Type B pancreatic cell (in vitro differentiated cells): ENCODE data around the gene HSPA9. TPM values are rescaled to one million over a fixed set of nuclear protein-coding genes. Genes with fewer than 3 reads are reported as not detected.
A peak's percentile ranks its signal among the peaks of the same experiment; 100 is the strongest.

ENCODE experiments used
- DNase-seq: peaks from one replicate; pipeline ENCODE4 v3.0.0; 2021; ENCODE audit warnings: mixed read lengths; ENCODE audit not compliant: unreplicated experiment; ENCODE audit errors: extremely low spot score
- H3K27ac Mint-ChIP-seq: 2 replicates; pipeline ENCODE4 v1.8.0; 2021; ENCODE audit warnings: mild to moderate bottlenecking, mixed read lengths
- H3K27me3 Mint-ChIP-seq: 2 replicates; pipeline ENCODE4 v1.8.0; 2021; ENCODE audit warnings: mixed read lengths
- H3K36me3 Mint-ChIP-seq: 2 replicates; pipeline ENCODE4 v1.8.0; 2021; ENCODE audit warnings: mixed read lengths
- H3K4me1 Mint-ChIP-seq: one replicate; pipeline ENCODE4 v1.8.0; 2021; ENCODE audit warnings: mixed read lengths; ENCODE audit not compliant: unreplicated experiment
- H3K4me3 Mint-ChIP-seq: 2 replicates; pipeline ENCODE4 v1.8.0; 2021; ENCODE audit warnings: mild to moderate bottlenecking, mixed read lengths
- H3K9me3 Mint-ChIP-seq: 2 replicates; pipeline ENCODE4 v1.8.0; 2021; ENCODE audit warnings: mixed read lengths
- total RNA-seq: library from RNA; stranded (reverse); gene quantifications from 2 replicates; pipeline ENCODE4 v1.2.1, GENCODE V29; 2021; ENCODE audit warnings: low replicate concordance
- TF ChIP-seq, protein P1 (sequence below): fragments of 200-600 bp; sonication (generic); conservative IDR thresholded peaks from 2 replicates; pipeline ENCODE4 v1.5.0; 2021; ENCODE audit warnings: antibody characterized with exemption, mild to moderate bottlenecking

Gene HSPA9
- total RNA-seq, 1 donor from 2014 or later: 238 TPM

DNA sequence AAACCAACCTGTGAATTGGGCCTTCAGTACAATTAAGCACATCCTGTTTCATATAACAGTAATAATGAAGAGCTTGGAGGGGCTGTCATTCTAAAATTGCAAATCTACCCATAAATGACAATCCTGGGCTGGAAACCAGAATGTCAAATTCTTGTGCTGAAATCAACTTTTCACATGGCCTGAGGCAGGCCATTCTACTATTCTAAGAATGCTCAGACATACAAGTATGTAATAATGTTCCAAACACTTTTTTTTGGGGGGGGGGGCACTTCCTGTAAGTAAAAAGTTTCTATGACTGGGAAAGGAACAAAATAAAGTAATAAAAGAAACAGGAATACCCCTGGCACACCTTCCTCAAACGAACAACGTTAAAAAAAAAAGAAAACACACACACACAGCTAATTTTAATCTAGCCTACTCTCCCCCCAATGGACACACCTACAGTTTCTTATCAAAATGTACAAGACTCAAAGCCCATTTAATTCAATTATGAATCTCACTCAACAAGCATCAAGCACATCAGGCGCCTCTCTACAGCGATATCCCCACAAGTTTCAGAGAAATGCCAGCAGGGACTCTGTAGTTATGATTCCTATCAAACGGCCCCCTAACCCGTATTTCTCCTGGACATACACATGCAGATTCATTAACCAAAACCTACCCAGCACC, 33.6 kb downstream of the HSPA9 start:
- Mint-ChIP-seq H3K4me1 (peaks cover 42% of the 10 kb centered on the region), H3K36me3 (peaks cover 3% of the 10 kb centered on the region), H3K4me3 (peak overlapping the region; percentile 100), H3K27me3 (no peaks in the 10 kb centered on the region), H3K9me3 (no peaks in the 10 kb centered on the region), H3K27ac (peak overlapping the region; percentile 100)
- TF ChIP-seq, protein P1, sequence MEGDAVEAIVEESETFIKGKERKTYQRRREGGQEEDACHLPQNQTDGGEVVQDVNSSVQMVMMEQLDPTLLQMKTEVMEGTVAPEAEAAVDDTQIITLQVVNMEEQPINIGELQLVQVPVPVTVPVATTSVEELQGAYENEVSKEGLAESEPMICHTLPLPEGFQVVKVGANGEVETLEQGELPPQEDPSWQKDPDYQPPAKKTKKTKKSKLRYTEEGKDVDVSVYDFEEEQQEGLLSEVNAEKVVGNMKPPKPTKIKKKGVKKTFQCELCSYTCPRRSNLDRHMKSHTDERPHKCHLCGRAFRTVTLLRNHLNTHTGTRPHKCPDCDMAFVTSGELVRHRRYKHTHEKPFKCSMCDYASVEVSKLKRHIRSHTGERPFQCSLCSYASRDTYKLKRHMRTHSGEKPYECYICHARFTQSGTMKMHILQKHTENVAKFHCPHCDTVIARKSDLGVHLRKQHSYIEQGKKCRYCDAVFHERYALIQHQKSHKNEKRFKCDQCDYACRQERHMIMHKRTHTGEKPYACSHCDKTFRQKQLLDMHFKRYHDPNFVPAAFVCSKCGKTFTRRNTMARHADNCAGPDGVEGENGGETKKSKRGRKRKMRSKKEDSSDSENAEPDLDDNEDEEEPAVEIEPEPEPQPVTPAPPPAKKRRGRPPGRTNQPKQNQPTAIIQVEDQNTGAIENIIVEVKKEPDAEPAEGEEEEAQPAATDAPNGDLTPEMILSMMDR: no peak
- DNase-seq: no peak

DNA sequence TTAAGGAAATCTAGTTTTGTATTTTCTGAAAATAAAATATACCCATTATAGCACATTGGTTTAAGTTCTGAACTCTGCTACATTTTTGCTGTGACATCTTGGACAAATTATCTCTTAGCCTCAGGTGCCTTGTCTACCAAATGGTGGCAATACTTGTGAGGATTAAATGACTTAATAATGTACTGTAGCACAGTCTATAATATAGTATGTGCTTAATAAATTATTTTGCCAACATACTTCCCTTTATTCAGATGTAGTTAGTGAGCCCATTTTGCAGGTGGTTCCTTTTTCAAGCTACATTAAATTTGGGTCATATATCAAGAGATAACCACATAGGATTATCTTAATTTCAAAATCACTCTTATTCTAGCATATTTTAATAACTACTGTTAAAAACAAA, 35.4 kb downstream of the HSPA9 start:
- Mint-ChIP-seq H3K27me3 (no peaks in the 10 kb centered on the region), H3K4me3 (peak overlapping the region; percentile 100), H3K4me1 (peaks cover 37% of the 10 kb centered on the region), H3K36me3 (peaks cover 9% of the 10 kb centered on the region), H3K9me3 (no peaks in the 10 kb centered on the region), H3K27ac (peak overlapping the region; percentile 100)
- no peak for DNase-seq
- TF ChIP-seq, protein P1: no peak

DNA sequence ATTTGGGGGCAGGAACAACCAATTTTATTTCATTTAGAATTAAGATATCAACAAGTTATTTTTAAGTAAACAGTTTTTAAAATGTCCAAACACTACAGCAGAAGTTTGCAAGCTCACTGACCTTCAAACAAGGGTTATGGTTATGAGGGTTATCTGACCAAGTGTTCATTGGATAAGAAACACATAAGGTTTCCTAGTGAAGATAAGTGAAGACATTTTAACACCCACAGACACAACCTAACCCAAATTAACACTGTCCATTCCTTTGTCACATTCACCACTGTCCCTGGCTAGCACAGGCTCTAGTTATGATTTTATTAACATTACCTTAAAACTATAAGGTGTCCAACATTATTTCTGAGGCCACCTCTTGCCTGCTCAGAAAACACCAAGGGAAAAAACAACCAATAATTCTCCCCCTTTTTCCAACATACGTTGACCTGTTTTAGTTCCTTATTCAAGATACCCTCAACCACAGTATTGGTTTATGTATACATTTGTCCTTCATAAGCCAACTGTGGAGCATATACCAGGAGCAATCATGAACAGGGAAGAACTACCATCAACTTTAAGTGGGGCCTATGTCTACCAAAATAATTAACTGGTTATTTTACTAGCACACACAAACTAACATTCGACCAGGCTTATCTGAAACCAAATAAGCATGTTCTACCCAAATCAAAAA, 36.1 kb downstream of the HSPA9 start:
- TF ChIP-seq, protein P1: no peak
- peak overlapping the region; percentile 20 for H3K27ac Mint-ChIP-seq
- H3K4me1 Mint-ChIP-seq: peaks cover 34% of the 10 kb centered on the region
- no peak for DNase-seq
- H3K9me3 Mint-ChIP-seq: no peaks in the 10 kb centered on the region
- peaks cover 15% of the 10 kb centered on the region for H3K36me3 Mint-ChIP-seq
- H3K27me3 Mint-ChIP-seq: no peaks in the 10 kb centered on the region
- H3K4me3 Mint-ChIP-seq: peak overlapping the region; percentile 9

DNA sequence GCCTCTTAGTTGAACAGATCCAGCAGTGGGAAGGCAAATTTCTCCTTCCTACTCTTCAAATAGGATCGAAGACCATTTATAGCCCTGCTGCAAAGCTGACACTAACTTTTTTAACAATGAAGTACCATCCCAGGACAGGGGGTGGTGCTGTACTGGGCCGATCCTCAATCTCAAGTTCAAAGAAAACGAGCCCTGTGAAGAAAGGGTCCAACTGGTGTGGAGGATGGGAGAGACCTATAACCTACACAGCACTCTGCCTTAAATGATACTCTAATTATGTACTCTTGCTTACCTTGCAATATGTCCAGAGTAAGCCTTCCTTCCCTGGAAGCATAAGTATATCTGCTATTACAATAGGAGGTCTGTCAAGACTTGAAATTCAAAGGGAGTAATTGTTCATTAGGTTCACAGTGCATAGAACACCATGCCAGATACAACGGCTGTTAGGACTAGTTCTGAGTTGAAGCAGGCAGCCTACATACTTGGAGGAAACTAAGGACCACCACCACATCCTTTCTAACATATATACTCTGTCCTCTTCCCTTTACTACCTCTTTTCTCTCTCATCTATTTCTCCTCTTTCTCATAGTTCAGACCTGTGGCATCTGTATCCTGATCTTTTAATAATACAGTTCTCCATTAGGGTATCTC, 38.4 kb downstream of the HSPA9 start:
- Mint-ChIP-seq H3K4me3 (peak overlapping the region; percentile 24), H3K36me3 (peaks cover 29% of the 10 kb centered on the region)

DNA sequence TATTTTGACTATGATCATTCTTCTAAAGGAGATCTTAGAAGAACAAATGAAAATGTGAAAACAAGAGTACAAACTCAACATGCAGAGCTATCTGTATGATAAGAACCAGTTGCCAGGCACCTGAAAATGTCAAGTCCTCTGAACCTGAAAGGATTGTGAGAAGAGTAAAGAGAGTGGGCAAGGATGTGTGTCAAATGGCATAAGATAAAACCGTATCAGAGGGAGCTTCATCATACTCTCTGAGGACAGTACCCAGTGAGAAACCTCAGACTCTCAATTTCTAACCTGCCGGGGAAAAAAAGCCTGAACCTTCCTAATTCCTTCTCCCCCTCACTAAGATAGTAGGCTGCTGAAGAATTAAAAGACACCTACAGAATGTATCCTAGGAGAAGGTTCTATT, 39.0 kb downstream of the HSPA9 start:
- H3K27me3 Mint-ChIP-seq: no peaks in the 10 kb centered on the region
- H3K36me3 Mint-ChIP-seq: peaks cover 33% of the 10 kb centered on the region
- H3K4me3 Mint-ChIP-seq: peak overlapping the region; percentile 20
- H3K27ac Mint-ChIP-seq: peak overlapping the region; percentile 74
- no peaks in the 10 kb centered on the region for H3K9me3 Mint-ChIP-seq
- no peak for DNase-seq
- peaks cover 29% of the 10 kb centered on the region for H3K4me1 Mint-ChIP-seq
- TF ChIP-seq, protein P1: no peak

More for the DNA sequence above, 38.4 kb downstream of the HSPA9 start:
- Mint-ChIP-seq H3K4me1 (peaks cover 35% of the 10 kb centered on the region), H3K27ac (peak overlapping the region; percentile 74), H3K27me3 (no peaks in the 10 kb centered on the region), H3K9me3 (no peaks in the 10 kb centered on the region)
- TF ChIP-seq, protein P1: peak; percentile 62
- no peak for DNase-seq
